Diencephalon (tissue), 1 donor: ENCODE measurements around the gene TRIM41. TPM values are rescaled to one million over a fixed set of nuclear protein-coding genes. Genes with fewer than 3 reads are reported as not detected.

ENCODE experiments used
- small RNA-seq: library from RNA; depleted of rRNA; stranded (forward); fragments of <200 nt; gene quantifications from one replicate; pipeline ENCODE3, GENCODE V24; 2014
- total RNA-seq: library from RNA; depleted of rRNA; stranded (reverse); fragments of >200 nt; gene quantifications from one replicate; pipeline ENCODE4 v1.2.3, GENCODE V29; 2014

TRIM41 gene
- 18.5 TPM for total RNA-seq

DNA sequence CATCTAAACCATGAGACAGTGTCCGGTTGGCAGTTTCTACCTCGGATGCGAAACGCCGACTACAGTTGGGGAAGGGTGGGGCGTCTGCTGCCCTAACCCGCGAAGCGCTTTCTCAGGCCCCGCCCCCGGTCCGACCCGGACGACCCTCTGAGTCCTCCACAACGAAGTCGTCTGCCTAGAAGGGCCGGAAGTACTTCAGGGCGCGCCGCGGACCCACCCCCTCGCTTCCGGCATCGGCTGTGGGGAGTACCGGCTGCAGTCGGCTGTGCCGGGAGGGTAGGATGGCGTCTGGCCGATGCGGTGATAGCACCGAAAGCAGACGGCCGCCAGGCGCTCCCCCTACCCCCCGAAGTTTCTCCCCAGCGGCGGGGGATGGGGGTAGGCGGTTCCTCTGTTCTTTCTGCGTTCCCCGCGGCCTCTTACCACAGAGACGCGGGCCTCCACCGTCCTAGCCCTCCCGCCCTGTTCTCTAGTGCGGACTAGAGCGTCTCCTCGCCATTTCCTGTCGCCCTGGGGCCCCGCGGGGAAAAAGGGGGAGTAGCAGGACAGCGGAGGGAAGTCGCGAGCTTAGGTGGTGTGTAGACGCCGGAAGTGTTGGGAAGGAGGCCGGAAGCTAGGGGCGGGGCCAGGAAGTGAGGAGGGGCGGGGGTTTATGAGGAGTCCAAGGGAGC lies at the start of gene TRIM41:
Gene TRIM41, plus strand, starts transcription at position 224 of the 671 bp plus-strand sequence. CDS start 719 bp downstream, outside the sequence.

DNA sequence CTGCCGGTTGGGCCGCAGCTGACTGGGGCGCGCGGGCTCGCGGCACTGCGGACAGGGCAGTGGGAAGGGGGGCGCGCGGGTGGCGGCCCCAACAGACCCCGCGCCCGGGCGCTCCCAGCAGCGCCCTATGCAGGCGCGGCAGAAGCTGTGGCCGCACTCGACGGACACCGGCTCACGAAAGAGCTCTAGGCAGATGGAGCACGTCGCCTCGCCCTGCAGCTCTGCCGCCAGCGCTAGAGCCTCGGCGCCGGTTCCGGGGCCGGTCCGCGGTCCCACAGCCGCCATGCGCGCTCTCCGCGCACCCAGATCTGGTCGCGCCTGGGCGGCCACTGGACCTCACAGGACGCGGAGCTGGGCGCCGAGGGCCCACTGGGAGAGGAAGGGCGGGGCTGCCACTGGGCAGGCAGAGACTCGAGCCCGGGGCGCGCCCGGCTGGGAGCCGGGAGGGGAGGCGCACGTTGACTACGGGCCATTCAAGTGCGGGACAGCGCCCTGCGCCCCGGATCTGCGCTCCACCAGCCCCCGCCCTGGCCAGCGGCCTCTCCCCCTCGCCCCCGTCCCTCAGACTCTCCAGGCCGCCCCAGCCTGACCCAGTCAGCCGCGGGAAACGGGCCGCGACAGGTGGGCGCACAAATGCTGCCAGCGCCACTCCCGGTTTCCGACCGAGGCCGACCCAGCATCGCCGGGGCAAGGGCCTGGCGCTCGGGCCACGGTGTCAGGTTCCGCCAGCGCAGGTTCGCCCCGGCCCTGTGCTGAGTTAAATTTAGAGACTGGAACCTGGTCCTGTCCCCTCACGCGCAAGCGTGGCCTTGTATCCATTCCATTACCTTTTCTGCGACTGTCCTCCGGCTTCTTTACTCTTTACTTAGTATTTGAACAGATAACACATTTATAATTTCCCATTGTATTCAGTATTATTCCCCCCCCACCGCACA lies 18.0 kb upstream of the TRIM41 start, which contains the start of gene TRIM7:
Gene TRIM7, minus strand, starts transcription at position 371 of the 935 bp plus-strand sequence. Its CDS starts 86 bp downstream, at position 285.

DNA sequence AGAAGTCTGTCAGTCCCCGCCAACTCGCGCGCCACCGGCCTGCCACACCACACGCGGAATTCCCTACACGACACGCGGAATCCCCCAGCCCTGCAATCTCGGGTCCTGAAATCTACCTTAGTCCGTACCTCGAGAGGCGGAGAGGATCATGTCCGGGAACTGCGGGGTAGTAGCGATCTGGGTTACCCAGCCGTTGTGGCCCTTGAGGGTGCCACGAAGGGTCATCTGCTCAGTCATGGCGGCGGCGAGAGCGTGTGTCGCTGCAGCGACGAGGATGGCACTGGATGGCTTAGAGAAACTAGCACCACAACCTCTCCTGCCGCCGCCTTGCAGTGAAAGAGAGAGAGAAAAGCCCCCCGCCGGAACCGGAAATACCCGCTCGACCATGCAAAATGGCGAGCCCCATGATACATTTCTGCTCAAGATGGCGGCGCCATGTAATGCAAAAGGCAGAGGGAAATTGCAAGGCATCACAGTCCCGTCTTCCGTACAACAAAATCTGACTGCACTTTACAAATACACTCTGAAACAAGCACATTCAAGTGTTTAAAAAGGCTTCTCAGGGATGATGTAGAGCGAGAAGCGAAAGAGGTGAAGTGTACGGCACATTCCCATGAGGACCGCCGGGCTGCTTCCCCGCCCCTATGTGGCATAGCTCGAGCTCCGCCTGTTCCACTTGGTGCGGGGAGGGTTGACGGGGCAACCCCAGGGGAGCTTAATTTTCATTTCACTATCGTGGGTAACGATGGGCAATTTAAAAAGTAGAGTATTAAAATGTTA lies 20.7 kb downstream of the TRIM41 start, which contains the start of gene RACK1:
Gene RACK1, minus strand, starts transcription at position 343 of the 780 bp plus-strand sequence. Its CDS starts 106 bp downstream, at position 237.

DNA sequence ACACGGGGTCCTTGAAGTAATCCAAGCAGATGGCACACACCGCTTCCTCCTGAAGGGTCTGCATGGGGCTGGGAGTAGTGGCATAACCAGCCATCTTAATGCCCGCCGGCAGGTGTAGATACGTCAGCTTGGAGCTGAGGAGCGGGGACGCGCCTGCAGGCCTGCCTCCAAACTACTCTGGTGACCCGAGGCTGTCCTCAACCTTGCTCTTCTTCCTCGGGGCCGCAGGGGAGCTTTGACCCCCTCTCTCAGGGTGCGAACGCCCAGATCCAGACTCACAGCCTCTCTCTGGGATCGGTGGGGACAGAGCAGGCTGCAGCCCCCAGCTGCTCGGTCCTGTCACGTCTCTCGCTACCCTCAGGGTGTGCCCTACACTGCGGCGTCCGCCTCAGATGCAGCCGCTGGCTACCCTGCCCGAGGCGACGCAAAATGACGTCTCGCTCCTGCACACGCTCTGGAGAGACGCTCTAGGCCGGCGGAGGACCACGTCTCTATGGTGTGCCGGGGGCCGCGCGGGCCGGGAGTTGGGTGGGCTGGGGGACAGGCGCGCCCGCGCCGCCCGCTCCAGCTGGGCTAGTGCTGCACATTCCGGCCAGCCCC lies 37.7 kb downstream of the TRIM41 start, which contains the start of gene TRIM52:
Gene TRIM52, minus strand, starts transcription at position 424 of the 600 bp plus-strand sequence. Its CDS starts 330 bp downstream, at position 94.

Small RNA genes lying within 50 kb of the gene (small RNA-seq; reads per million reads assigned to genes)
- not detected for gene MIR4638
- not detected for gene SNORD95
- not detected for gene SNORD96A

Other genes with a start within 250 kb of the TRIM41 start
- not detected for gene BTNL3, start 234.4 kb upstream of the TRIM41 start, total RNA-seq
- 4.2 TPM for gene BTNL9, start 183.0 kb upstream of the TRIM41 start, total RNA-seq
- not detected for gene OR2V1, start 92.1 kb upstream of the TRIM41 start, total RNA-seq
- not detected for gene OR2V2, start 75.7 kb upstream of the TRIM41 start, total RNA-seq
- gene TRIM7, start 18.1 kb upstream of the TRIM41 start, total RNA-seq, result 1.6 TPM
- gene RACK1, start 20.6 kb downstream of the TRIM41 start, total RNA-seq, result 3,012 TPM
- gene TRIM52, start 37.9 kb downstream of the TRIM41 start, total RNA-seq, result 17.3 TPM
- not detected for gene OR4F3, start 144.0 kb downstream of the TRIM41 start, total RNA-seq